Spleen (tissue), 7 donors: ENCODE results near the gene USP51.

ENCODE experiments used
- CTCF ChIP-seq, 11 experiments: fragments of 200-600 bp in 7 of 11; fragments of 450-650 bp in 4 of 11; sonication (generic) in 4 of 11; IDR thresholded peaks in 8 of 11; conservative IDR thresholded peaks in 3 of 11; 1 replicate in 7 of 11; 2 replicates in 4 of 11; pipeline versions ENCODE4 v1.4.0 to v1.8.0; 2016 to 2021; ENCODE audit warnings: antibody characterized with exemption in 11 of 11, inconsistent platforms in 4 of 11, mild to moderate bottlenecking in 1 of 11
- POLR2A ChIP-seq, 3 donors: fragments of 450-650 bp; IDR thresholded peaks; one replicate each; pipeline ENCODE4 v1.5.1; 2017; ENCODE audit warnings: antibody characterized with exemption in 3 of 3, mild to moderate bottlenecking in 1 of 3
- donor health status: DM: no; HTN: no; CAD: no; lungs with moderate emphysema.
- donor health status: DM: no; HTN: no; CAD: no.
- donor health status: DM: no; HTN: no; CAD: no.

GRCh38 chrX:55487143-55487542 lies 2.5 kb downstream of the USP51 start:
- TF ChIP-seq CTCF (IDR thresholded peaks at IDR 0.05 in 8 of 11, conservative IDR thresholded peaks at IDR 0.05 in 3 of 11) (no peak), POLR2A (IDR thresholded peaks at IDR 0.05) (no peak)
